A549 (cell line): Measurements from ENCODE around the gene ST8SIA4.

Experiments used
- RAD21 ChIP-seq, 2 experiments: fragments of >200 bp in 1 of 2; sonication (Bioruptor Twin) in 1 of 2; formaldehyde crosslinking in 1 of 2; IDR thresholded peaks in 1 of 2; conservative IDR thresholded peaks in 1 of 2; 2 replicates in 1 of 2; 3 replicates in 1 of 2; pipeline ENCODE4 v1.6.1; 2012 to 2018; ENCODE audit warnings: inconsistent platforms in 1 of 2
- TF ChIP-seq, protein P1 (sequence below): IDR thresholded peaks from 2 replicates; pipeline ENCODE4 v1.6.1; 2012
- TF ChIP-seq, protein P2 (sequence below): fragments of >200 bp; sonication (Bioruptor Twin); formaldehyde crosslinking; IDR thresholded peaks from 2 replicates; pipeline ENCODE4 v1.6.1; 2016
- TF ChIP-seq, protein P3 (sequence below): fragments of >200 bp; sonication (Bioruptor Twin); formaldehyde crosslinking; IDR thresholded peaks from 3 replicates; pipeline ENCODE4 v1.5.1; 2016

DNA sequence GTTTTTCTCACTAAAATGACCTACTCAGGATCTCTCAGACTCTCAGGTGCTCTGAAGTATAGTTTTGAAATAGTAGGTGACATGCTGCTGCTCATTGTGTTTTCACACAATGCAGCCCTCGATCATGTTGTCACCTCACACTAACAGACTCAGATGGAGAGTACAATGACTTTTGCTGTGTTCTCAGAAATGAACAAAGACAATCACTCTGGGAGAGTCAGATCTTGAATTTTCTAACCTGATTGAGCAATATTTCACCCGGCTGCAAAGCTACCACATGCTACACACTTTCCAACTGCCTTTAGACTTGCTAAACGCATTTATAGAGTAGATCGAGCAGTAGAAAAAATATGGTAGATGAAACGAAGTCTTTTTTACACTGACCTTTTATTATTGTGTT is 113.4 kb downstream of the ST8SIA4 start:
- TF ChIP-seq, protein P1, sequence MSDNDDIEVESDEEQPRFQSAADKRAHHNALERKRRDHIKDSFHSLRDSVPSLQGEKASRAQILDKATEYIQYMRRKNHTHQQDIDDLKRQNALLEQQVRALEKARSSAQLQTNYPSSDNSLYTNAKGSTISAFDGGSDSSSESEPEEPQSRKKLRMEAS: no peak
- TF ChIP-seq, protein P2, sequence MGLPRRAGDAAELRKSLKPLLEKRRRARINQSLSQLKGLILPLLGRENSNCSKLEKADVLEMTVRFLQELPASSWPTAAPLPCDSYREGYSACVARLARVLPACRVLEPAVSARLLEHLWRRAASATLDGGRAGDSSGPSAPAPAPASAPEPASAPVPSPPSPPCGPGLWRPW: no peak
- no peak for TF ChIP-seq RAD21 (conservative IDR thresholded peaks at IDR 0.05 in 1 of 2, IDR thresholded peaks at IDR 0.05 in 1 of 2)
- TF ChIP-seq, protein P3, sequence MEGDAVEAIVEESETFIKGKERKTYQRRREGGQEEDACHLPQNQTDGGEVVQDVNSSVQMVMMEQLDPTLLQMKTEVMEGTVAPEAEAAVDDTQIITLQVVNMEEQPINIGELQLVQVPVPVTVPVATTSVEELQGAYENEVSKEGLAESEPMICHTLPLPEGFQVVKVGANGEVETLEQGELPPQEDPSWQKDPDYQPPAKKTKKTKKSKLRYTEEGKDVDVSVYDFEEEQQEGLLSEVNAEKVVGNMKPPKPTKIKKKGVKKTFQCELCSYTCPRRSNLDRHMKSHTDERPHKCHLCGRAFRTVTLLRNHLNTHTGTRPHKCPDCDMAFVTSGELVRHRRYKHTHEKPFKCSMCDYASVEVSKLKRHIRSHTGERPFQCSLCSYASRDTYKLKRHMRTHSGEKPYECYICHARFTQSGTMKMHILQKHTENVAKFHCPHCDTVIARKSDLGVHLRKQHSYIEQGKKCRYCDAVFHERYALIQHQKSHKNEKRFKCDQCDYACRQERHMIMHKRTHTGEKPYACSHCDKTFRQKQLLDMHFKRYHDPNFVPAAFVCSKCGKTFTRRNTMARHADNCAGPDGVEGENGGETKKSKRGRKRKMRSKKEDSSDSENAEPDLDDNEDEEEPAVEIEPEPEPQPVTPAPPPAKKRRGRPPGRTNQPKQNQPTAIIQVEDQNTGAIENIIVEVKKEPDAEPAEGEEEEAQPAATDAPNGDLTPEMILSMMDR: no peak
